Skeletal muscle satellite cell (primary cell): ENCODE data around the gene DBT. TPM values are rescaled to one million over a fixed set of nuclear protein-coding genes. Genes with fewer than 3 reads are reported as not detected.

ENCODE experiments used
- H3K27me3 ChIP-seq: 2 replicates; pipeline ENCODE4 v1.7.0; 2013; ENCODE audit warnings: low read length; ENCODE audit not compliant: control insufficient read depth, insufficient read depth
- H3K36me3 ChIP-seq: 2 replicates; pipeline ENCODE4 v1.7.0; 2013; ENCODE audit warnings: mild to moderate bottlenecking, control low read depth, low read length; ENCODE audit not compliant: insufficient read depth
- H3K4me1 ChIP-seq: 2 replicates; pipeline ENCODE4 v1.7.0; 2013; ENCODE audit warnings: low read length; ENCODE audit not compliant: control insufficient read depth, insufficient read depth
- H3K4me2 ChIP-seq: 2 replicates; pipeline ENCODE4 v1.7.0; 2013; ENCODE audit warnings: mild to moderate bottlenecking, low read length
- H3K4me3 ChIP-seq: 2 replicates; pipeline ENCODE4 v1.7.0; 2013; ENCODE audit warnings: low read length
- H3K9ac ChIP-seq: 2 replicates; pipeline ENCODE4 v1.7.0; 2013; ENCODE audit warnings: mild to moderate bottlenecking, low read depth, low read length, moderate library complexity
- H3K9me3 ChIP-seq: replicated peaks from 2 replicates; pipeline ENCODE4 v1.7.0; 2013; ENCODE audit warnings: mild to moderate bottlenecking, control low read depth, low read length
- small RNA-seq: library from RNA; depleted of rRNA; stranded (forward); fragments of <200 nt; gene quantifications from one replicate; pipeline ENCODE3, GENCODE V24; 2012

Gene DBT

DNA sequence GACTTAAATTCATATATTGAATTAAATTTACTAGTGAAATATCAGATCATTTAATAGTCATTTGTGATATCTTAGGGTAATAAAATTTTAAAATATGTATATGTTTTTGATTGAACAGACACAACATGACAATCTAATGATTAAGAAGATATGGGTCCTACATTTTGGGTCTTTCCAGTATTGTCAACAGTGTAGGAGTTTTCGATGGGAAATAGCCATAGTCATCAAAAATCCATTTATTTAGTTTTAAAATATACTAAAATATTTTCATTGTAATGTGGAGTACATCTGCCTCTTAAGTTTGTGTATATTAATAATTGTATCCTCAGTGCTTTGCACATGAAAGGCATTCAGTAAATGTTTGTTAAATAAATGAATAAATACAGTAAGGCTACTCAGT, 102.7 kb downstream of the DBT start:
- no peaks in the 10 kb centered on the region for H3K27me3 ChIP-seq
- H3K9ac ChIP-seq = no peak overlapping the region
- H3K4me1 ChIP-seq = no peaks in the 10 kb centered on the region
- H3K4me2 ChIP-seq = no peak overlapping the region
- no peaks in the 10 kb centered on the region for H3K9me3 ChIP-seq
- H3K4me3 ChIP-seq = no peak overlapping the region
- H3K36me3 ChIP-seq = peaks cover 57% of the 10 kb centered on the region

DNA sequence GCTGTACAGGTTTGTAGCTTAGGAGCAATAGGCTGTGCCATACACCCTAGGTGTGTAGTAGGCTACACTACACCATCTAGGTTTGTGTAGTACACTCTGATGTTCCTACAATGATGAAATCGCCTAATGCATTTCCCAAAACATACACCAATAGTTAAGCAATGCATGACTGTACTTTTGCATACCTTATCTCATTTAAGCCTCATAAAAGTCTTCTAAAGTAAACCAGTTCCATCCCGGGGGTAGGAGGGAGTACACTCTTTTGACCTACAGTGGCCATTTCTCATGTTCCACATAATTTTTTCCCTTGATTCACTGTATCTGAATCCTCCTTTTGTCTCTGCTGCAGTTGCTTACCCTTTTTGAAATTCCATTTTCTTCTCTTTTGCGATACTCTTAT, 104.5 kb downstream of the DBT start:
- Histone ChIP-seq H3K36me3 (peaks cover 75% of the 10 kb centered on the region), H3K9ac (no peak overlapping the region), H3K4me2 (no peak overlapping the region)

DNA sequence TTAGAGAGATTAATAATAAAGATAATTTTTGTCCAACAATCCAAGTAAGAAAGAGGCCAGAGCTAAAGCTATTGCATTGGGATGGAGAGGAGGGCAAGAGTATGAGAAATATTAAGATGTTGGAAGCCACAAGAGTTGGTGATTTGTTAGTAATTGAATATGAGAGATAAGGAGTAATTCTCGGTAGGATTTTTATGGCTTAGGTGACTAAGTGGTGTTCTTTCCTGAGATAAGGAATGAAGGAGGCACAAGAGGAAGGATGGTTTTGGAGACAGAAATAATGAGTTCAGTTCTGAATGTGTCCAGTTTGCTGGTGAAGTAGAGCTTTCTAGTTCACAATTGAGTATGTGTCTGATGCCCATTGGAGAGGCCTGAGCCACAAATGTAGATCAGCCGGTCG, 107.3 kb downstream of the DBT start:
- H3K4me3 ChIP-seq = no peak overlapping the region
- H3K4me2 ChIP-seq = no peak overlapping the region
- peaks cover 88% of the 10 kb centered on the region for H3K36me3 ChIP-seq
- H3K9me3 ChIP-seq = no peaks in the 10 kb centered on the region
- no peak overlapping the region for H3K9ac ChIP-seq
- no peaks in the 10 kb centered on the region for H3K27me3 ChIP-seq
- no peaks in the 10 kb centered on the region for H3K4me1 ChIP-seq

More for the DNA sequence above, 104.5 kb downstream of the DBT start:
- Histone ChIP-seq H3K27me3 (no peaks in the 10 kb centered on the region), H3K4me1 (no peaks in the 10 kb centered on the region), H3K4me3 (no peak overlapping the region), H3K9me3 (no peaks in the 10 kb centered on the region)

- Histone ChIP-seq H3K4me2 (no peak overlapping the region), H3K27me3 (no peaks in the 10 kb centered on the region), H3K4me1 (no peaks in the 10 kb centered on the region), H3K36me3 (peaks cover 88% of the 10 kb centered on the region), H3K9me3 (no peaks in the 10 kb centered on the region), H3K4me3 (no peak overlapping the region), H3K9ac (no peak overlapping the region)
These were observed 108.4 kb downstream of the DBT start for GRCh38 chr1:100141192-100141591.

DNA sequence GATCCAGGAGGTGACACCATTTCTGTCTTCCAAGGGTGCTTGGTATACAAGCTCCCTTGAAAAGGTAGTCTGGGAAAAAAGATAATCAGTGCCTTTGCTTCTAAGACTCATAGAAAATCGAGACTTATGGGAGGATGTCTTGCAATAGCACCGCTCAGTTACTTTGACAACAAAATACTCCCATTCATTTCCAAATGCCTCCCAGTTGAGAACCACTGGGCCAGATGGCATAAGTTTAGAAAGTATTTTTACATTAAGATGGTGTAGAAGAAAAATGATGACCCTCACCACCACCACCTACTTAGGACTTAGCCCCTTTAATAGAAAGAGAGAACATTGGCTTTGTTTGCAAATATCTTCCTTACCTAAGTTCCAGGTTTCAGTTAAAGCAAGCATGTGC, 112.0 kb downstream of the DBT start:
- H3K36me3 ChIP-seq = peaks cover 56% of the 10 kb centered on the region
- H3K4me2 ChIP-seq = no peak overlapping the region

More for the DNA sequence above, 112.0 kb downstream of the DBT start:
- peaks cover 8% of the 10 kb centered on the region for H3K4me1 ChIP-seq
- H3K9me3 ChIP-seq = no peaks in the 10 kb centered on the region
- no peaks in the 10 kb centered on the region for H3K27me3 ChIP-seq
- no peak overlapping the region for H3K4me3 ChIP-seq
- H3K9ac ChIP-seq = no peak overlapping the region

Small RNA genes lying within 50 kb of the gene (small RNA-seq; reads per million reads assigned to genes)
- gene AL445928.1 = not detected
- not detected for gene MIR553
- gene RPL23AP90 = not detected
